SH-SY5Y (cell line): ENCODE measurements around the gene PCSK5.

ENCODE experiments used
- GATA2 ChIP-seq: IDR thresholded peaks from 2 replicates; pipeline ENCODE4 v1.6.1; 2011; ENCODE audit warnings: mild to moderate bottlenecking, low read depth, low read length
- GATA3 ChIP-seq: IDR thresholded peaks from 2 replicates; pipeline ENCODE4 v1.6.1; 2011; ENCODE audit warnings: low read depth, mild to moderate bottlenecking, low read length, moderate library complexity

GRCh38 chr9:76390656-76391055, 500.2 kb downstream of the PCSK5 start:
- TF ChIP-seq GATA3 (no peak), GATA2 (no peak)
